Measurements from ENCODE around the gene TLE3.
A peak's percentile ranks its signal among the peaks of the same experiment; 100 is the strongest.

The TLE3 gene

DNA sequence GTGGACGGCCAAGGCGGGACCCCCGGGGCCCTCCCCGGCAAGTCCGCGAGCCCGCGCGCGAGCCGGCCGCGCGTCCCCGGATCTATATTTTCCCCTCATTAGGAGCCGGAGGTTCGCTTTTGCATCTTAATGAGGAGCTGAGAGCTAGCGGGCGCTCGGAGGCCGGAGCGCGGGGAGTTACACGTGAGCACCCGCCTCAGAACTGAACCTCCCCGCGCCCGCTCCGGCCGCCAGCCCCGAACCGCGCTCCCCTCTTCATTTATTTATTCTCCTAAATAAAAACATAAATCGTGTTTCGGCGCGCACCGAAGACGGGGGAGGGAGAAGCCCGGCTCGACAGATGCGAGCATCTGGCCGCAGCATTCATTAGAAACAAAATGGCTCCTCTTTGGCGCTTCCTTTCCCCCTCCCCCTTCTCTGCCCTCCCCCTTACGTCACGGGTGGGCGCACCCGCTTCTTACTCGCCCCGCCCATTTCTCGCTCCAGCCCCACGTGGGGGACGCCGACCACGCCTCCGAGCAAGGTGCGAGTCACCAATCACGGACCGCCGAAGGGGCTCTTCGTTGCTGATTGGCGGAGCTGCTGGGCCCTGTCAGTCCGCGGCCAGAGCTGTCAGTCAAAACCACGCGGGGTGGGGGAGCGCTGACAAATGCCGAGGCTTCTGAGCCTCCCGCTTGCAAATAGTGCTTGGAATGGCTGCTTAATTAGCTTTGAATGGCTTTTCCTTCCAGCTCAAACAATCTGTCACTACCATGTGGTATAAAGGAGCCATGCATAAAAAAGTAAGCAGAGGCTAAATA is 1.6 kb upstream of the TLE3 start:
- peak overlapping the region; percentile 95 for H3K4me3 ChIP-seq (ENCODE audit: low read depth, low read length)
- peak; percentile 99 for DNase-seq (ENCODE audit: low read depth)
- TF ChIP-seq, protein P1, sequence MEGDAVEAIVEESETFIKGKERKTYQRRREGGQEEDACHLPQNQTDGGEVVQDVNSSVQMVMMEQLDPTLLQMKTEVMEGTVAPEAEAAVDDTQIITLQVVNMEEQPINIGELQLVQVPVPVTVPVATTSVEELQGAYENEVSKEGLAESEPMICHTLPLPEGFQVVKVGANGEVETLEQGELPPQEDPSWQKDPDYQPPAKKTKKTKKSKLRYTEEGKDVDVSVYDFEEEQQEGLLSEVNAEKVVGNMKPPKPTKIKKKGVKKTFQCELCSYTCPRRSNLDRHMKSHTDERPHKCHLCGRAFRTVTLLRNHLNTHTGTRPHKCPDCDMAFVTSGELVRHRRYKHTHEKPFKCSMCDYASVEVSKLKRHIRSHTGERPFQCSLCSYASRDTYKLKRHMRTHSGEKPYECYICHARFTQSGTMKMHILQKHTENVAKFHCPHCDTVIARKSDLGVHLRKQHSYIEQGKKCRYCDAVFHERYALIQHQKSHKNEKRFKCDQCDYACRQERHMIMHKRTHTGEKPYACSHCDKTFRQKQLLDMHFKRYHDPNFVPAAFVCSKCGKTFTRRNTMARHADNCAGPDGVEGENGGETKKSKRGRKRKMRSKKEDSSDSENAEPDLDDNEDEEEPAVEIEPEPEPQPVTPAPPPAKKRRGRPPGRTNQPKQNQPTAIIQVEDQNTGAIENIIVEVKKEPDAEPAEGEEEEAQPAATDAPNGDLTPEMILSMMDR (IDR thresholded peaks at IDR 0.05; ENCODE audit: control insufficient read depth, extremely low read depth, insufficient read depth), result no peak

DNA sequence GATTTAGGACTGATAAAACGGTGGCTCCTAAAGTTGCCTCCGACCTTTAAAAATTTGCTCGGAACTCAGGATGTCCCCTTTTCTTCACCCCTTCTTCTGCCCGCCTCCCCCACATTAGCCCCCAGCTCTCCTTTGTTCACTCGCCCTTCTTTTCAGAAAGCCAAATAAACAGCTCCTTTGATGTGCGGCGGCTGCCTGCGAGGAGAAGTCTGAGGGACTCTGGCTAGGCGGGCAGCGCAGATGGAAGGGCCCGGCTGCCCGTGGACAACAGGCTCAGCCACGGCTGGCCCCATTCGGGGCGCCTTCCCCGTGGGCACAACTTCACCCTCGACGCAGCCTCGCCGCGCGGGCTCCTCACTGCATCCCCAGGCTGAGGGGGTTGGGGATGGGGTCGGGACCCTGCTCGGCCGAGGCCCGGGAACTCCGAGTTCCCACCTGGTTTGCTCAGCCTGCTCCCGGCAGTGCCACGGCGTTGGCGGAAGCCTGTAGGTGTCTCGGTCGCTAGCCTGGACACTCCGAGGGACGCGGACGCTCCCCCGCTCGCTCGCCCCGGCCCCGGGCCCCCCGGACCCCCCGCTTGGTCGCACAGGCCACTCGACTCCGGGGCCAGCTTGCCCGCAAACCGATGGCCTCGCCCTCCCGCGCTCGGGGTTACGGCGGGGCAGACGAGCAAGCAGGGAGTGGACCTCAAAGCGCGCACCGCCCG is 897 bp upstream of the TLE3 start:
- peak overlapping the region; percentile 95 for H3K4me3 ChIP-seq (ENCODE audit: low read depth, low read length)
- TF ChIP-seq, protein P1 (IDR thresholded peaks at IDR 0.05; ENCODE audit: control insufficient read depth, extremely low read depth, insufficient read depth), result no peak
- no peak for DNase-seq (ENCODE audit: low read depth)

DNA sequence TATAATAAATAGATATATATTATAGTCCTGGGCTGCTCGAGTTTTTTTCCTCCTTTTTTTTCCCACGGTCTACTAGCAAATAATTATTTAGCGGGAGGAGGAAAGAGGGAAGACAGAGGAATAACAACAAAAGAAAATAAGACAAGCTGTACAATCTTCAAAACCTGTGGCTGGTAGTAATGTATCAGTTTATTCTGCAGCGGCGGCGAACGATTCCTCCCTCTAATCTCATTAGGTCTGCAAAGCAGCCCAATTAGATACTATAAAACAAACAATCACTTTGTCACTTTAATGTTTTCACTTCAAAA is 390 bp upstream of the TLE3 start:
- no peak for DNase-seq (ENCODE audit: low read depth)
- peak overlapping the region; percentile 95 for H3K4me3 ChIP-seq (ENCODE audit: low read depth, low read length)
- TF ChIP-seq, protein P1 (IDR thresholded peaks at IDR 0.05; ENCODE audit: control insufficient read depth, extremely low read depth, insufficient read depth), result no peak

DNA sequence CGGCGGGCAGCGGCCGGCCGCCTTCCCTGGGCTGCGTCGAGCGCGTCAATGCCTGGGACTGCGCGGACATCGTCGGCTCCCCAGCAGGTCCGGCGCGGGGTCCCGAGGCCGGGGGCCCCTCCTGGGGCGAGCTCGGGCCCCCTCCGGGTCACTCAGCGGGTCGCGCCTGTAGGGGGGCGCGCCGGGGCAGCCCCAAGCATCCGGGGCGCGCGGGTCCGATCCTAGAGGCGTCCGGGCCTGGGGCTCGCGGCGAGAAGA is 725 bp downstream of the TLE3 start:
- peak overlapping the region; percentile 95 for H3K4me3 ChIP-seq (ENCODE audit: low read depth, low read length)
- TF ChIP-seq, protein P1 (IDR thresholded peaks at IDR 0.05; ENCODE audit: control insufficient read depth, extremely low read depth, insufficient read depth), result no peak
- no peak for DNase-seq (ENCODE audit: low read depth)

DNA sequence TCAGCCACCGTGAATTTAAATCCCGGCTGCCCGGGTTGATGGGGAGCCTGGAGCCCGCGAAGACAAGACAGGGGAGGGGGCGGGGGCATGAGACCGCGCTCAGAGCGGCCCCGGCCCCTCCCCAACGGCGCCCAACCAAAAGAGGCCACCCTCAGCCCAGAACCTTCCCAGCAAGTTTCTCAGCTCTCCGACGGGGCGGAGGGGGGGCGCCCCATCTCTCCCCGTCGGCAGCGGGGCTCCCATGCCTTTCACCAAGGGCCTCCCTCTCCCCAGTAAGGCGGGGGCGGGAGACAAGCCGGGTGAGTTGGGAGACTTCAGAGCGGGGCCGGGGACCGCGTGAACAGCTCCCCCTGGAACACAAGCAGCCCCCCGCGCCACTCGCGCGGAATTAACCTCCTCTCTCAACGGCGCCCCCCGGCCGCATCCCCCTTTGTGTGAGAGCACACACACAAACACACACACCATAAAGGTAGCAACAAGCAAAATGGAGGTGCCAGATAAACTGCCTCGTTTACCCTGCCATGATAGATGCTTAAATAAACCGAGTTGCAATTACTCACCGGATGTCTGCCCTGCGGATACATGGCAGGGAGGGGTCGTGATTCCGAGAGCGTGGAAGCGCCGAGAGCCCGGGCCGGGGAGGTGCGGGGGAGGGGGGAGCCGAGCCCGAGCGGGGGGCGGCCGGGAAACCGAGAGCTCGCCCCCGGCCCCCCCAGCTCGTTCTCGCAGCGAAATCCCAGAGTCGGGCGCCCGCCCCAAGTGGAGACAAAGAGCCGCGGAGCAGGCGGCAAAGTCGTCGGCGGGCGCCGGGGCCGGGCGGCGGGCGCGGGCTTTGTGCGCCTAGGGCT is 1.3 kb downstream of the TLE3 start:
- DNase-seq (ENCODE audit: low read depth), result no peak
- TF ChIP-seq, protein P1 (IDR thresholded peaks at IDR 0.05; ENCODE audit: control insufficient read depth, extremely low read depth, insufficient read depth), result no peak
- H3K4me3 ChIP-seq (ENCODE audit: low read depth, low read length), result peak overlapping the region; percentile 95

DNA sequence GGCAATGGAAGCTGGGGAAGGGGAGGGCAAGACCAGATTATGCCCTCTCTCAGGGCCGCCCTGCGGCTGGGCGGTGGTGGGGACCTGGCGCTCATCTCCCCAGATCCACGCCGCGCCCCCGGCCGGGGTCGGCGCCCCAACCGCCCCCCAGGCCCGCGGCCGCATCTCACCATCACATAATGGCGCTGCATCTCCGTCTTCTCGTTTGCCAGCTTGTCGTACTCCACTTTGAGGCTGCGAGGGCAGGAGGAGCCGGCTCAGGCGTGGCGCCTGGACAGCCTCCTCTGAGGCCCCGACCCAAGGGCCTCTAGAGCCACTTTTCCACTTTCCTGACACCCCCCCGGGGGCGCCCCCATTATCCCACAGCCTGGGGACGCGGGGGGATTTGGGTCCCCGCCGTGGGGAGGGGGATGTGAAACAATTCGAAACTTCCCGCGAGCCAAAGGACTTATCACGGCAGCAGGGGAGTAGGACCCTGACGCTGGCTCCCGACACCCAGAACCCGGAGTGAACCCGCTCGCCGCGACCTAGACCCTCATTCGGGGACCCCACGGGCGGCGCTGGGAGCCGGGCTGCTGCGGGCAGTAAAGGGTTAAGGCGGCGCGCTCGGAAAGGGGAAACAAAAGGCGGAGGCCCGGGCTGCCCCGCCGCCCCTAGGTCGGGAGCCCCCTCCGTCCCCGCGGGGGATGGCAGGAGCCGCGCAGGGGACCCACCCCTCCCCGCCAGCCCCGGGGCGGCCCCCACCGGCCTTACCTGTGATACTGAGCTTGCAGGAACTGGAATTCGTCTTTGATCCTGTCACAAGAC is 2.1 kb downstream of the TLE3 start:
- TF ChIP-seq, protein P1 (IDR thresholded peaks at IDR 0.05; ENCODE audit: control insufficient read depth, extremely low read depth, insufficient read depth), result no peak
- peak overlapping the region; percentile 95 for H3K4me3 ChIP-seq (ENCODE audit: low read depth, low read length)
- DNase-seq (ENCODE audit: low read depth), result no peak

All from LNCaP clone FGC (cell line).